Breast epithelium (tissue), 3 donors: ENCODE measurements around the gene MPPED1.

Source experiments
- POLR2AphosphoS5 ChIP-seq, 3 donors: sonication (generic); formaldehyde crosslinking; IDR thresholded peaks; one replicate each; pipeline ENCODE4 v1.6.1; 2017; ENCODE audit warnings: antibody characterized with exemption in 3 of 3
- TF ChIP-seq, protein P1 (sequence below), 3 donors: fragments of 450-650 bp; IDR thresholded peaks; one replicate each; pipeline ENCODE4 v1.5.1; 2016 to 2017; ENCODE audit warnings: antibody characterized with exemption in 3 of 3, mild to moderate bottlenecking in 3 of 3, moderate library complexity in 3 of 3

- no peak for TF ChIP-seq POLR2AphosphoS5 (IDR thresholded peaks at IDR 0.05)
- TF ChIP-seq, protein P1, sequence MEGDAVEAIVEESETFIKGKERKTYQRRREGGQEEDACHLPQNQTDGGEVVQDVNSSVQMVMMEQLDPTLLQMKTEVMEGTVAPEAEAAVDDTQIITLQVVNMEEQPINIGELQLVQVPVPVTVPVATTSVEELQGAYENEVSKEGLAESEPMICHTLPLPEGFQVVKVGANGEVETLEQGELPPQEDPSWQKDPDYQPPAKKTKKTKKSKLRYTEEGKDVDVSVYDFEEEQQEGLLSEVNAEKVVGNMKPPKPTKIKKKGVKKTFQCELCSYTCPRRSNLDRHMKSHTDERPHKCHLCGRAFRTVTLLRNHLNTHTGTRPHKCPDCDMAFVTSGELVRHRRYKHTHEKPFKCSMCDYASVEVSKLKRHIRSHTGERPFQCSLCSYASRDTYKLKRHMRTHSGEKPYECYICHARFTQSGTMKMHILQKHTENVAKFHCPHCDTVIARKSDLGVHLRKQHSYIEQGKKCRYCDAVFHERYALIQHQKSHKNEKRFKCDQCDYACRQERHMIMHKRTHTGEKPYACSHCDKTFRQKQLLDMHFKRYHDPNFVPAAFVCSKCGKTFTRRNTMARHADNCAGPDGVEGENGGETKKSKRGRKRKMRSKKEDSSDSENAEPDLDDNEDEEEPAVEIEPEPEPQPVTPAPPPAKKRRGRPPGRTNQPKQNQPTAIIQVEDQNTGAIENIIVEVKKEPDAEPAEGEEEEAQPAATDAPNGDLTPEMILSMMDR (IDR thresholded peaks at IDR 0.05): no peak
These were observed 31.3 kb downstream of the MPPED1 start for GRCh38 chr22:43443152-43443471.
